GM23248 (cell line): Measurements from ENCODE around the gene TIFAB.

Experiments used
- EZH2 ChIP-seq: fragments of 200-600 bp; sonication (generic); IDR thresholded peaks from 2 replicates; pipeline ENCODE4 v1.6.1; 2018; ENCODE audit warnings: antibody characterized with exemption, mild to moderate bottlenecking; ENCODE audit not compliant: insufficient read depth, poor library complexity, severe bottlenecking
- EZH2phosphoT487 ChIP-seq: fragments of 200-600 bp; sonication (generic); IDR thresholded peaks from 2 replicates; pipeline ENCODE4 v1.6.1; 2018; ENCODE audit warnings: antibody characterized with exemption, moderate library complexity, mild to moderate bottlenecking, low read depth; ENCODE audit not compliant: insufficient read depth

GRCh38 chr5:135422419-135422818, 29.7 kb downstream of the TIFAB start:
- TF ChIP-seq EZH2phosphoT487 = no peak
- no peak for TF ChIP-seq EZH2
